WTC11 (cell line): Measurements from ENCODE around the gene ERCC6. TPM values are rescaled to one million over a fixed set of nuclear protein-coding genes. Genes with fewer than 3 reads are reported as not detected.

Source experiments
- ATAC-seq: fragments of 200-7000 bp; cut with Tn5 transposase; 2 replicates; pipeline ENCODE4 v1.10.0; 2021; ENCODE audit warnings: mild to moderate bottlenecking, moderate library complexity
- CTCF ChIA-PET: fragments of 300-600 bp; sonication (Branson Sonifier 250); formaldehyde crosslinking; loops from one replicate; lab custom pipeline; 2021; ENCODE audit warnings: antibody characterized with exemption; lab: Charles Lee
- POLR2A ChIA-PET: fragments of 350-600 bp; sonication (Branson Sonifier 250); formaldehyde crosslinking; loops from one replicate; lab custom pipeline; 2021; ENCODE audit warnings: antibody characterized with exemption; lab: Charles Lee
- DNase-seq: peaks from one replicate; pipeline ENCODE4 v3.0.0; 2021; ENCODE audit warnings: low spot score
- H3K27ac Mint-ChIP-seq: 2 replicates; pipeline ENCODE4 v1.8.0; 2021; ENCODE audit warnings: mixed read lengths
- H3K27me3 Mint-ChIP-seq: 2 replicates; pipeline ENCODE4 v1.8.0; 2021; ENCODE audit warnings: low read depth, mild to moderate bottlenecking, moderate library complexity, mixed read lengths
- H3K36me3 Mint-ChIP-seq: 2 replicates; pipeline ENCODE4 v1.8.0; 2021; ENCODE audit warnings: mixed read lengths
- H3K4me1 Mint-ChIP-seq: 2 replicates; pipeline ENCODE4 v1.8.0; 2022; ENCODE audit warnings: mixed read lengths
- H3K4me3 Mint-ChIP-seq: 2 replicates; pipeline ENCODE4 v1.8.0; 2021; ENCODE audit warnings: mild to moderate bottlenecking, moderate library complexity, mixed read lengths
- H3K9me3 Mint-ChIP-seq: 2 replicates; pipeline ENCODE4 v1.8.0; 2021; ENCODE audit warnings: mixed read lengths
- ARID4B ChIP-seq: sonication (generic); formaldehyde crosslinking; IDR thresholded peaks from 2 replicates; pipeline ENCODE4 v1.8.0; 2023; ENCODE audit warnings: missing genetic modification reagents, mild to moderate bottlenecking, borderline replicate concordance
- ATF1 ChIP-seq: sonication (generic); formaldehyde crosslinking; IDR thresholded peaks from 2 replicates; pipeline ENCODE4 v1.8.1; 2023; ENCODE audit warnings: mild to moderate bottlenecking, moderate library complexity, missing genetic modification reagents
- ATF6 ChIP-seq: sonication (generic); formaldehyde crosslinking; IDR thresholded peaks from 2 replicates; pipeline ENCODE4 v1.8.1; 2023; ENCODE audit warnings: mild to moderate bottlenecking, missing genetic modification reagents
- CREM ChIP-seq: sonication (generic); formaldehyde crosslinking; IDR thresholded peaks from 2 replicates; pipeline ENCODE4 v1.8.1; 2022; ENCODE audit warnings: mild to moderate bottlenecking, missing genetic modification reagents, moderate library complexity
- EMX1 ChIP-seq: fragments of 250-450 bp; sonication (Bioruptor Pico); IDR thresholded peaks from 2 replicates; pipeline ENCODE4 v1.8.0; 2021; ENCODE audit warnings: mild to moderate bottlenecking
- FOXJ3 ChIP-seq: sonication (generic); formaldehyde crosslinking; IDR thresholded peaks from 2 replicates; pipeline ENCODE4 v1.9.0; 2021; ENCODE audit warnings: missing genetic modification reagents, mild to moderate bottlenecking, borderline replicate concordance
- GRHL2 ChIP-seq: fragments of 250-450 bp; sonication (Bioruptor Pico); IDR thresholded peaks from 2 replicates; pipeline ENCODE4 v1.8.0; 2022; ENCODE audit warnings: mild to moderate bottlenecking, moderate library complexity; ENCODE audit not compliant: insufficient replicate concordance, severe bottlenecking
- GTF2I ChIP-seq: fragments of 250-450 bp; sonication (Bioruptor Pico); conservative IDR thresholded peaks from 2 replicates; pipeline ENCODE4 v1.4.0; 2021; ENCODE audit warnings: mild to moderate bottlenecking
- IRF2 ChIP-seq: sonication (generic); formaldehyde crosslinking; IDR thresholded peaks from 2 replicates; pipeline ENCODE4 v1.8.0; 2022; ENCODE audit warnings: low read depth, missing genetic modification reagents, borderline replicate concordance
- JAZF1 ChIP-seq: fragments of 250-450 bp; sonication (Bioruptor Pico); IDR thresholded peaks from 2 replicates; pipeline ENCODE4 v1.9.0; 2021; ENCODE audit warnings: moderate library complexity, mild to moderate bottlenecking, inconsistent platforms
- JUN ChIP-seq: sonication (generic); formaldehyde crosslinking; IDR thresholded peaks from 2 replicates; pipeline ENCODE4 v1.8.0; 2023; ENCODE audit warnings: mild to moderate bottlenecking, missing genetic modification reagents
- KAT7 ChIP-seq: sonication (generic); formaldehyde crosslinking; IDR thresholded peaks from 2 replicates; pipeline ENCODE4 v1.8.1; 2023; ENCODE audit warnings: missing genetic modification reagents, mild to moderate bottlenecking, borderline replicate concordance
- NFYB ChIP-seq: sonication (generic); formaldehyde crosslinking; conservative IDR thresholded peaks from 2 replicates; pipeline ENCODE4 v1.8.0; 2022; ENCODE audit warnings: low read depth, missing genetic modification reagents
- SMAD3 ChIP-seq: sonication (generic); formaldehyde crosslinking; IDR thresholded peaks from 2 replicates; pipeline ENCODE4 v1.8.0; 2022; ENCODE audit warnings: missing genetic modification reagents, mild to moderate bottlenecking, borderline replicate concordance
- TEAD1 ChIP-seq: sonication (generic); formaldehyde crosslinking; IDR thresholded peaks from 2 replicates; pipeline ENCODE4 v1.8.0; 2022; ENCODE audit warnings: mild to moderate bottlenecking, missing genetic modification reagents
- ZNF121 ChIP-seq: sonication (generic); formaldehyde crosslinking; IDR thresholded peaks from 2 replicates; pipeline ENCODE4 v1.8.0; 2023; ENCODE audit warnings: missing genetic modification reagents
- ZNF232 ChIP-seq: sonication (generic); formaldehyde crosslinking; IDR thresholded peaks from 2 replicates; pipeline ENCODE4 v1.8.0; 2022; ENCODE audit warnings: mild to moderate bottlenecking, missing genetic modification reagents
- ZNF317 ChIP-seq: sonication (generic); formaldehyde crosslinking; IDR thresholded peaks from 2 replicates; pipeline ENCODE4 v1.8.1; 2023; ENCODE audit warnings: low read depth, mild to moderate bottlenecking, moderate library complexity, missing genetic modification reagents, borderline replicate concordance
- ZNF671 ChIP-seq: fragments of 250-450 bp; sonication (Bioruptor Pico); IDR thresholded peaks from 2 replicates; pipeline ENCODE4 v1.8.0; 2021; ENCODE audit warnings: mild to moderate bottlenecking
- total RNA-seq: library from RNA; stranded (reverse); gene quantifications from 3 replicates; pipeline ENCODE4 v1.2.3, GENCODE V29; 2021
- TF ChIP-seq, protein P1 (sequence below): sonication (generic); formaldehyde crosslinking; IDR thresholded peaks from 2 replicates; pipeline ENCODE4 v1.8.0; 2022; ENCODE audit warnings: mild to moderate bottlenecking, missing genetic modification reagents
- TF ChIP-seq, protein P2 (sequence below): fragments of 250-450 bp; sonication (Bioruptor Pico); IDR thresholded peaks from 2 replicates; pipeline ENCODE4 v1.9.0; 2021; ENCODE audit warnings: mild to moderate bottlenecking
- TF ChIP-seq, protein P3 (sequence below): sonication (generic); formaldehyde crosslinking; IDR thresholded peaks from 2 replicates; pipeline ENCODE4 v1.8.1; 2023; ENCODE audit warnings: mild to moderate bottlenecking, moderate library complexity, missing genetic modification reagents
- TF ChIP-seq, protein P4 (sequence below): sonication (generic); formaldehyde crosslinking; IDR thresholded peaks from 2 replicates; pipeline ENCODE4 v1.8.0; 2022; ENCODE audit warnings: missing genetic modification reagents

ERCC6 gene
- total RNA-seq, 1 experiment from 2014 or later: 10.9 TPM

GRCh38 chr10:49534670-49535381, 4.1 kb downstream of the ERCC6 start:
- no peak for TF ChIP-seq ZNF232
- no peak for TF ChIP-seq IRF2 (CRISPR knock-in tag)
- TF ChIP-seq GTF2I: no peak
- TF ChIP-seq, protein P1, sequence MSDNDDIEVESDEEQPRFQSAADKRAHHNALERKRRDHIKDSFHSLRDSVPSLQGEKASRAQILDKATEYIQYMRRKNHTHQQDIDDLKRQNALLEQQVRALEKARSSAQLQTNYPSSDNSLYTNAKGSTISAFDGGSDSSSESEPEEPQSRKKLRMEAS: no peak
- no peak for TF ChIP-seq ARID4B
- no peak for TF ChIP-seq ZNF317 (CRISPR knock-in tag)
- TF ChIP-seq, protein P2, sequence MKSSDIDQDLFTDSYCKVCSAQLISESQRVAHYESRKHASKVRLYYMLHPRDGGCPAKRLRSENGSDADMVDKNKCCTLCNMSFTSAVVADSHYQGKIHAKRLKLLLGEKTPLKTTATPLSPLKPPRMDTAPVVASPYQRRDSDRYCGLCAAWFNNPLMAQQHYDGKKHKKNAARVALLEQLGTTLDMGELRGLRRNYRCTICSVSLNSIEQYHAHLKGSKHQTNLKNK (CRISPR knock-in tag): no peak
- no peak for TF ChIP-seq KAT7 (CRISPR knock-in tag)
- TF ChIP-seq, protein P3, sequence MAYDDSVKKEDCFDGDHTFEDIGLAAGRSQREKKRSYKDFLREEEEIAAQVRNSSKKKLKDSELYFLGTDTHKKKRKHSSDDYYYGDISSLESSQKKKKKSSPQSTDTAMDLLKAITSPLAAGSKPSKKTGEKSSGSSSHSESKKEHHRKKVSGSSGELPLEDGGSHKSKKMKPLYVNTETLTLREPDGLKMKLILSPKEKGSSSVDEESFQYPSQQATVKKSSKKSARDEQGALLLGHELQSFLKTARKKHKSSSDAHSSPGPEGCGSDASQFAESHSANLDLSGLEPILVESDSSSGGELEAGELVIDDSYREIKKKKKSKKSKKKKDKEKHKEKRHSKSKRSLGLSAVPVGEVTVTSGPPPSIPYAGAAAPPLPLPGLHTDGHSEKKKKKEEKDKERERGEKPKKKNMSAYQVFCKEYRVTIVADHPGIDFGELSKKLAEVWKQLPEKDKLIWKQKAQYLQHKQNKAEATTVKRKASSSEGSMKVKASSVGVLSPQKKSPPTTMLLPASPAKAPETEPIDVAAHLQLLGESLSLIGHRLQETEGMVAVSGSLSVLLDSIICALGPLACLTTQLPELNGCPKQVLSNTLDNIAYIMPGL (CRISPR knock-in tag): no peak
- TF ChIP-seq ATF1: no peak
- no peak for TF ChIP-seq GRHL2
- no peak for TF ChIP-seq SMAD3 (CRISPR knock-in tag)
- TF ChIP-seq ZNF121 (CRISPR knock-in tag): no peak
- no peak for TF ChIP-seq CREM (CRISPR knock-in tag)
- no peak for TF ChIP-seq JUN
- Mint-ChIP-seq H3K4me1 (peaks cover 16% of the 10 kb centered on the region), H3K27ac (no peak overlapping the region), H3K36me3 (peaks cover 3% of the 10 kb centered on the region; the same call in 1 of the 2 replicates), H3K9me3 (no peaks in the 10 kb centered on the region), H3K4me3 (no peak overlapping the region), H3K27me3 (peaks cover 12% of the 10 kb centered on the region)
- POLR2A ChIA-PET: no interaction called here
- ATAC-seq: no peak
- DNase-seq: no peak
- CTCF ChIA-PET: no interaction called here

- Mint-ChIP-seq H3K4me1 (no peaks in the 10 kb centered on the region), H3K4me3 (no peak overlapping the region), H3K9me3 (no peaks in the 10 kb centered on the region), H3K36me3 (peaks cover 5% of the 10 kb centered on the region), H3K27me3 (peaks cover 3% of the 10 kb centered on the region; the same call in 1 of the 2 replicates), H3K27ac (no peak overlapping the region)
- ChIA-PET POLR2A (no interaction called here), CTCF (interaction anchor here (1.1 to 1.6 kb wide), 2 partner anchors 13 to 125 kb away, joined by 4 read pairs; no protein-coding TSS in a partner anchor)
- ATAC-seq (no peak), DNase-seq (no peak)
- TF ChIP-seq ZNF671 (CRISPR knock-in tag) (no peak), JAZF1 (CRISPR knock-in tag) (no peak), EMX1 (no peak), ATF6 (CRISPR knock-in tag) (no peak), TEAD1 (CRISPR knock-in tag) (no peak), NFYB (CRISPR knock-in tag) (no peak), IRF2 (CRISPR knock-in tag) (no peak), KAT7 (CRISPR knock-in tag) (no peak), FOXJ3 (CRISPR knock-in tag) (no peak)
- TF ChIP-seq, protein P4, sequence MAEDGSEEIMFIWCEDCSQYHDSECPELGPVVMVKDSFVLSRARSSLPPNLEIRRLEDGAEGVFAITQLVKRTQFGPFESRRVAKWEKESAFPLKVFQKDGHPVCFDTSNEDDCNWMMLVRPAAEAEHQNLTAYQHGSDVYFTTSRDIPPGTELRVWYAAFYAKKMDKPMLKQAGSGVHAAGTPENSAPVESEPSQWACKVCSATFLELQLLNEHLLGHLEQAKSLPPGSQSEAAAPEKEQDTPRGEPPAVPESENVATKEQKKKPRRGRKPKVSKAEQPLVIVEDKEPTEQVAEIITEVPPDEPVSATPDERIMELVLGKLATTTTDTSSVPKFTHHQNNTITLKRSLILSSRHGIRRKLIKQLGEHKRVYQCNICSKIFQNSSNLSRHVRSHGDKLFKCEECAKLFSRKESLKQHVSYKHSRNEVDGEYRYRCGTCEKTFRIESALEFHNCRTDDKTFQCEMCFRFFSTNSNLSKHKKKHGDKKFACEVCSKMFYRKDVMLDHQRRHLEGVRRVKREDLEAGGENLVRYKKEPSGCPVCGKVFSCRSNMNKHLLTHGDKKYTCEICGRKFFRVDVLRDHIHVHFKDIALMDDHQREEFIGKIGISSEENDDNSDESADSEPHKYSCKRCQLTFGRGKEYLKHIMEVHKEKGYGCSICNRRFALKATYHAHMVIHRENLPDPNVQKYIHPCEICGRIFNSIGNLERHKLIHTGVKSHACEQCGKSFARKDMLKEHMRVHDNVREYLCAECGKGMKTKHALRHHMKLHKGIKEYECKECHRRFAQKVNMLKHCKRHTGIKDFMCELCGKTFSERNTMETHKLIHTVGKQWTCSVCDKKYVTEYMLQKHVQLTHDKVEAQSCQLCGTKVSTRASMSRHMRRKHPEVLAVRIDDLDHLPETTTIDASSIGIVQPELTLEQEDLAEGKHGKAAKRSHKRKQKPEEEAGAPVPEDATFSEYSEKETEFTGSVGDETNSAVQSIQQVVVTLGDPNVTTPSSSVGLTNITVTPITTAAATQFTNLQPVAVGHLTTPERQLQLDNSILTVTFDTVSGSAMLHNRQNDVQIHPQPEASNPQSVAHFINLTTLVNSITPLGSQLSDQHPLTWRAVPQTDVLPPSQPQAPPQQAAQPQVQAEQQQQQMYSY (CRISPR knock-in tag): no peak
These were observed 6.5 kb downstream of the ERCC6 start for GRCh38 chr10:49532461-49532860.
